A204.1 (cell line): Measurements from ENCODE around the gene NAV2.

Experiments used
- FAIRE-seq: peaks from 2 replicates; lab custom pipeline; 2012; peaks lifted over from hg19 to GRCh38; lab: Jason Lieb, UNC

NAV2 gene, protein sequence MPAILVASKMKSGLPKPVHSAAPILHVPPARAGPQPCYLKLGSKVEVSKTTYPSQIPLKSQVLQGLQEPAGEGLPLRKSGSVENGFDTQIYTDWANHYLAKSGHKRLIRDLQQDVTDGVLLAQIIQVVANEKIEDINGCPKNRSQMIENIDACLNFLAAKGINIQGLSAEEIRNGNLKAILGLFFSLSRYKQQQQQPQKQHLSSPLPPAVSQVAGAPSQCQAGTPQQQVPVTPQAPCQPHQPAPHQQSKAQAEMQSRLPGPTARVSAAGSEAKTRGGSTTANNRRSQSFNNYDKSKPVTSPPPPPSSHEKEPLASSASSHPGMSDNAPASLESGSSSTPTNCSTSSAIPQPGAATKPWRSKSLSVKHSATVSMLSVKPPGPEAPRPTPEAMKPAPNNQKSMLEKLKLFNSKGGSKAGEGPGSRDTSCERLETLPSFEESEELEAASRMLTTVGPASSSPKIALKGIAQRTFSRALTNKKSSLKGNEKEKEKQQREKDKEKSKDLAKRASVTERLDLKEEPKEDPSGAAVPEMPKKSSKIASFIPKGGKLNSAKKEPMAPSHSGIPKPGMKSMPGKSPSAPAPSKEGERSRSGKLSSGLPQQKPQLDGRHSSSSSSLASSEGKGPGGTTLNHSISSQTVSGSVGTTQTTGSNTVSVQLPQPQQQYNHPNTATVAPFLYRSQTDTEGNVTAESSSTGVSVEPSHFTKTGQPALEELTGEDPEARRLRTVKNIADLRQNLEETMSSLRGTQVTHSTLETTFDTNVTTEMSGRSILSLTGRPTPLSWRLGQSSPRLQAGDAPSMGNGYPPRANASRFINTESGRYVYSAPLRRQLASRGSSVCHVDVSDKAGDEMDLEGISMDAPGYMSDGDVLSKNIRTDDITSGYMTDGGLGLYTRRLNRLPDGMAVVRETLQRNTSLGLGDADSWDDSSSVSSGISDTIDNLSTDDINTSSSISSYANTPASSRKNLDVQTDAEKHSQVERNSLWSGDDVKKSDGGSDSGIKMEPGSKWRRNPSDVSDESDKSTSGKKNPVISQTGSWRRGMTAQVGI (N-terminal part only)

DNA sequence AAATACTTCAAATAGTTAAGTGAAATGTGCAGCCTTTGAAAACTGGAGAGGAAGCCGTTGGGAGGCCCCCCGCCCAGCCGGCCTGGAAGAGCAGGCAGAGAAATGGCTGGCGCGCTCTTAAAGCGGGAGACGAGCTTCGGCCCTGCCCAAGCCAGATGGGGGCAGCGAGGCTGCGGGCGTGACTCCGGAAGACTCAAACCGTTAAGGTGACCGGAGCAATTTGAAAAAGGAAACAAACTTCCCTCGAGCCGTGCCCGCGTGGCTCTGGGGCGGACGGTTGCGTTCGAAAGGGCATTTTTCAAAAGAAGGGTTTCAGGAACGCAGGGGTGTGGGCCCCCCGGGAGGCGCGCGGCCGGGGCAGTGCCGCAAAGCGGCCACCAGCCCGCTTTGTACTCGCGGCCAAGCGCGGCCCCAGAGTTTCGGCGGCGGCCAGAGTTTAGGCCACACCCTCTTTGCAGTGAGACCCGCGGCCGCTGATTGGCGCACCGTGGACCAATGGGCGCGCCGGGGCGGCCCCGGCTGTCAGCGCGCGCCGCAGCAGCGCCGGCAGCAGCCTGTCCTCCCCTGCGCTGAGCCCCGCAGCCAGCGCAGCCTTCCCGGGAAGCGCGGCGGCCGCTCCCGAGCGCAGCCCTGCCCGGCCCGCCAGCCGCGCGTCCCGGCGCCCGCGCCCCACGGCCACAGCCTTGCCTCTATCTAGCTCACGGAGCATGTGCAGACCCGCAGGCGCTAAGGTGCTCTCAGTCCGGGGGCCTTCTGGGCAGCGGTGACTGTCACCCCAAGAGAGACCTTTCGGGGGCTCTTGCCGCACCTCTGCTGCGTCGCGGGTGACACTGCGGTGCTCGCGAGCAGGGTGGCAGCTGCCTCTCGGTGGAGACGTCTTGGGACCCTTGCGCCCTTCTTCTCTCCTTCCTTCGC lies at the start of gene NAV2:
TSS of gene NAV2 (plus strand) at position 557 of the 915 bp plus-strand sequence. CDS start 859 bp downstream, outside the sequence.
- FAIRE-seq: no peak

DNA sequence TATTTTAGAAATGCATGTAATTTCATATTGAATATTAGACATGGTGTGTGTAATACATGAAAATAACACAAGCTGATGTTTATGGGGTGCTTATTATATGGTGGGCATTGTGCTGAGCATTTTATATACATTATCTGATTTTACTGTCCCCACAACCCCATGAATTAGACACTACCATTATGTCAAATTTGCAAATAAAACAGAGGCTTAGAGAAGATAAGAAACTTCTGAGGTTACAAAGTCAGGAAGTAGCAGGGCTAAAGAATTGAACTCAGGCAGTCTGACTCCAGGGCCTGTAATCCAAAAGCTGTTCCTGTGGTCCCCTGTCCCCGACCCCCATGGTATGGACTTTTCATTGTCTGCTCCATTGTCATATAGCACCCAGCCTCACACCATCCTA lies 49.4 kb upstream of the NAV2 start:
- FAIRE-seq: no peak

DNA sequence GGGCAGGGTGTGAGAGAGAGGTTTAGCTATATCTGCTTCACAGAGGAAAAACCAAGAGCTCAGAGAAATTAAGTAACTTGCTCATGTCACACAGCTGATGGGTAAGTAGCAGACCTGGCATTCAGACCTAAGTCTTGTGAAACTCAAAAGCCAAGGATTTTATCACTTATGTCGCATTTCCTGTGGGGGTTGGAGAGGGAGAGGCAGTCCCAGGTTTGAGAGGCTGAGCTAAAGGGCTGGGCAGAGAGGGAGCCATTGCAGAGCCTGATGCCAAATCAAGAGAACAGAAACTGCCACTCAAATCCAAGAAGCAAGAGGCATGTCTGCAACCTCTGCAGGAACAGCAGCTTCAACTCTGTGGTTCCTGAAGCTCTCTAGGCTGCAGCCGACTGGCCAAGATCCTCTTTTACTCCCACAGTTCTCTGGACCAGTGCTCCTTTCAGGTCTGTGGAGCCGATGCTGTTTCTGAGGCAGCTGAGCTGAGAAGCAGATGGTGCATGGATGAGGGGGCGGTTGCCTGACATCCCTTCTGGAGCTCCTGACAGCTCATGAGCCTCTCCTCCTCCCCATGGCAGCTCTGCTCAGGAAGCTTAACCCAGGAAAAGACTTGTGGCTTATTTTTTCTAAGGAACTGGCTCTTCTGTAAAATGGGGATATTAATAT lies 47.6 kb upstream of the NAV2 start:
- no peak for FAIRE-seq

DNA sequence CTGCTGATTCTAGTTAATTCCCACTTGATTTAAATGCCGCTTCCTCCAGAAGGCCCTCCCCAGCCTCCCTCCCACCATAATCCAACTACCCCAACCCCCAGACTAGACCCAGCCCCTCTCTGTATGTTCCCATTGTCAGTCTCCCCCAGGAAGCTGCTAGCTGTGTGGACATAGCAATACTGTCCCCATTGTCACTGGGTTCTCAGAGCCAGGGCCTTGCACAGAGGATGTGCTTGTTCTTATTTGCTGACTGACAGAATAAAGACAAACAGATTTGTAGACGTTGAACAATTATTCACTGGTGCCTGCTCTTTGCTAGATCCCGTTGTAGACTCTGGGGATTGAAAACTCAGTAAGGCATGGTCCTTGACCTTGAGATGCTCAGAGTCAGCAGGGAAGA lies 45.7 kb upstream of the NAV2 start:
- FAIRE-seq: no peak

DNA sequence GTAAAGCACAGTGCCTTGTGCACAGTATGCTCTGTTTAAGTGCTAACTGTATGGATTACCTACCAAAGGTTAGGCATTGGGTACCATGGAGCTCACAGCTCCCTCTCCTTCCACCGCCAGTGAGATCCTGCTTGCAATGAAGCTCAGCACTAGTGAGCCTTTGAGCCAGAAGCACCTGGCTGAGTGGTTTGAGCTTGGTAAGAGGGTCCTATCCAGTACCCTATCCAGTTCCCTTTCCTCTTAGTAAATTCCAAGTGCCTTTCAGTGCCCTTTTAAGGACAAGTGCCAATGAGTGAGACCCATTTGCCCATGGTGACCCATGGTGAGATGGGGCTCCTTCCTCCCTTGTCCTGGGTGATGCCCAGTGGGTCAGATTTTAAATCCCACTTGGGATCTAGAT lies 43.1 kb upstream of the NAV2 start:
- no peak for FAIRE-seq

DNA sequence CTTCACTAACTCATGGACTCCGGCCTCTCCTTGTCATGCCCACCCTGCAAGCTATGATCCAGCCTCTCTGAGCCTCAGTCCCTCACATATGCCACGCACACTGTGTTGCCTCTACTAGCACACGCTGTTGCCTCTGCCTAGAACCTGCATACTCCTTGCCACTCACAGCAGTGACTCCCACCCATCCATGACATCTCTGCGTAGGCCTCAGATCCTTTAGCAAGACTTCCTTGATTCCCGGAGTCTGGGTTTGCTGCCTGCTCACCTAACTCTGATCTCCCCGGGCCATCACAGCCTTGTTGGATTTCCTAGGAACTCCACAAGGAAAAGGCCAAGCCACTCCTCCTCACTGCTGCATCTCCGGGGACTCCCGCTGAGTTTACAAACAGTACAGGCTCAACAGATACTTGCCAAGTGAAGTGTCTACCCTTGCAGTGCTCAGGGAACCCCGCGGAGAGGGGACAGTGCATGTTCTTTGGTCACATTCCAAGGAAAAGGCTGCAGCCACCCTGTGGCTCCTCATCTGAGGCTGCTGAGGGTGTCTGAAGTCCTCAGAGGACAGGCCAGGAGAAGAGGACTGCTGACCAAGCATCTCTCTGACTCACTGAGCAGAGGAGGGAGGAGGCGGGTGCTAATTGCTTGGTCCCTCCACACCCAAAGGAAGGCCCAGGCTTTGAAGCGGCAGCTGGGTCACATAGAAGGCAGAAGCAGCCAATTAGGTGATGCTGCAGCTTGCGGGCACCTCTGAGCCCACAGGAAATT lies 42.4 kb upstream of the NAV2 start:
- no peak for FAIRE-seq

DNA sequence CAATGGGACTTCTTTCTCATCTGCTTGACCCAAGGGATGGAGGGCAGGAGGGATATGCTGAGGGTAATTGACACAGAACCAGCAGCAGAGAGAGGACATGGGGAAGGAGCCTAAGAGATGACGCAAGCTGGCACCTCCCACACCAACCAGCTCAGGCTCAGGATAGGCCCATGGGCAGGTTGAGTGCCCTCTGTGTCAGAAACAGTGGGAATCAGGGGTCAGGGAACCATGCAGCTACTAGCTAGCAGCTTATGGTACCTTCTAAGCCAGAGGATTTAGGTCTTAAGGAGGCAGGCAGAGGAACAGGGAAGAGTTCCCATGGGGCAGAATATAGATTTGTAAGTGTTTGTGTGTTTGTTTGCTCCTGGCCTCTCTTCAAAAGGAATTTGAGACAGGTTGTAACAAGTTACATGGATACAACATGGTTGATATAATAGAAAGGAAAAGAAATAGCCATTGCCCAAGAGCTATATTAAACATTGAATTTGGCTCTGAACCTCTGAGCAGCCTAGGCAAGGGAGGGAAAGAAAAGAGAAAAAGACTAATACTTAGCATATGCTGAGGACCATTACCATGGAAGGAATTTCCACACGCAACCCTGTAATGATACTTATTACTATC lies 39.9 kb upstream of the NAV2 start:
- no peak for FAIRE-seq

DNA sequence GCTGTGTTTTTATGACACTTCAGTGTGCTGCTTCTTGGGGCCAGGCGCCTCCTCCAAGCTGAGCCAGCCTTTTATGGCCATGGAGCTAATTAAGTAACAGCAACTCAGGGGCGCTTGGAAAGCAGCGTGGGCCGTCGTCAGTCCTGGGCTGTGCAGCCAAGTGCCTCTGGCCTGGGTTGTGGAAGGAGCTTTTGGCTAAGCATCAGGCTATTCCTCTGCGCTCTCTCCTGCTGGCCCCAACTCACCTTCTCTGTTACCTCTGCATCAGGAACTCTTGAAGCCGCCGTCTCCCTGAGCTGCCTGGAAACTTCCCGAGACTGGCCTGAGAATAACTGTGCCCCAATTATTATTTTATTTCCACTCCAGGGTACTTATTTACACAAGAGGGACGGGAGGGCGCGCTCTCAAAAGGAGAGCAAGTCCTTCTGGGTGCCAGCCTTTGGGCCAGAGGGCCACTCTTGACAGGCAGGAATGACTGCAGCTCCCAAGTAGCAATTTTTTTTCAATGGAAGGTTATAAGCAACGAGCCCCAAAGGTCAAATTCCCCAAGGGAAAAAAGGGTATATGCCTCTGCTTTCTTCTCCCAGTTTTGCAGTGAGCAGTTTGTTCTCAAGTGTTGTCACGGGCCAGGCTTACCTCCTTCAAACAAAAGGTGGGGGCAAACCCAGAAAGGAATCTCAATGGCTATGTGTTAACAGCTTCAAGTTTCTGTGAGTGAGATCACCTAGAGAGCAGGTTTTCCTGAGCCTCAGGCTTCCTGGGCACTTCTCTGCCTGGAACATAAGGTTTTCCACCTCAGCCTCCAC lies 38.5 kb upstream of the NAV2 start:
- FAIRE-seq: no peak

DNA sequence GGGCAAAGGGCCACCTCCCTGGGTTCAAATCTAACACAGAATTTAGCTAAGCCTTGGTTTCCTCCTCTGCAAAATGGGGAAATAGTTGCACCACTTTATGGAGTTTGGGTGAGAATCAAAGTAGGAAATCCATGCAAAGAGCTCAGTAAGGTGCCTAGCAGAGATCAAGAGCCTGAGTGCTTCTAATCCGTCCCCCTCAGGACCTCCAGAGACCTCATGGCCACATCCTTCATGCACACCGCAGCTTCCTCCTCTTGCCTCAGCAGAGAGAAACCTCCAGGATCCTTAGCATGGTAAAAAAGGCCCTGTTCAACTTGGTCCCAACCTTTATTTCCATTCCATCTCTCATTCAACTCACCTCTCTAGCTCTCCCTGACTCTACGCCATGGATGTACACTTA lies 37.8 kb upstream of the NAV2 start:
- no peak for FAIRE-seq

DNA sequence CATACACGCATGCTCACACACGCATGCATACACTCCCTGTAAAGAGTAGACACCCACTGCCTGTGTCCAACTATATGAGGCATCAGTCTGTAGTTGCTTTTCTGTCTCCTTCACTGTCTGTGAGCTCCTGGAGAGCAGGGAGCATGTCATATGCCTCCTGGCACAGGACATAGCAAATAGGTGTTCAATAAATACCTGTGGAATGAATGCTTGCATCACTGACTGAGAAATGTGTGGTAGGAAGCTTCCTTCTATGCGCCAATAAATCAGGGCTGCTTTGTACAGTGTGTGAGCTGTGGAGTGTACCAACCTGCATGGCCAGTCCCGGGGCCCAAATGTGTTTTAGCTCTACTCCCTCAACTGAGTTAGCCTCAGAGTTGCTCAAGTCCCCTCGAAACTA lies 37.2 kb upstream of the NAV2 start:
- FAIRE-seq: no peak

DNA sequence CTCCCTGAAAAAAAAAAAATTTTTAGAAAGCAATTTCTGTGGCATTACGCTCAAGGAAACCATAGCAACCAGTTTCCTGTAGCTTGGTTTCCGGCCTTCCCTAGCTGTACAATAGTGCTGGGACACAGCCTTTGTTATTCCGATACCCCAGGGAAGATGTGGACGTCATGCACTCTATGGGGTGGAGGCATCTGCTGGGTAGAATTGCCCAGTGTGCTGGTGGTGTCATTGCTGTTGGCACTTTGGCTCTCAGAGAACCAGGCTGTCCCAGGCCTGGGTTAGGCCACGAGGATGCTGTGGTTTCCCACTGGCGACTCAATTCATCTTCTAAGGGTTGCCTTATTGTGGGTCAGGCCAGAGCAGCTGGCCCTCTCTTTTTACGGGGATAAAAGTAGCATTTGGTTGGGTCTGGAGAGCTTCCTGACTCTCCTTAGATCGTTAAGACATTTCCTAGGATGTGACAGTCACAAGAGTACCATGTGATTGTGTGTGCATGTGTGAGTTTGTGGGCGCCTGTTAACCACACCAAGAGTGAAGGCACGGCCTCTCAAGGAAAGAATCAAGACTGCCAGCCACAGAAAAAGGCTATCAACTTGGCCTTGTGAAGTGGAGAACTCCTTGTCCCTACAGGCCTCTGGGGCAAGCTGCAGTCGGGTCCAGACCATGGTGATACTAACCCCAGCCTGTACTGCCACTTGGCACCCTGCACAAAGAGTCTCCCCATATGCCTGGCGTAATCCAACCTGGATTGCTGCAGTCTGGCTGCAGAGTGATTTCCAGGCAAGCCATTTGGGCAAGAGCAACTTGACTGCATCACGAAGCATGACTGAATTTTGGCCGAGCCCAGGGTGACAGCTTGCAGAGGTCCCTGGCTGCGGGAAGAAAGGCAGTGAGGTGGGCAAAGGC lies 35.9 kb upstream of the NAV2 start:
- no peak for FAIRE-seq

DNA sequence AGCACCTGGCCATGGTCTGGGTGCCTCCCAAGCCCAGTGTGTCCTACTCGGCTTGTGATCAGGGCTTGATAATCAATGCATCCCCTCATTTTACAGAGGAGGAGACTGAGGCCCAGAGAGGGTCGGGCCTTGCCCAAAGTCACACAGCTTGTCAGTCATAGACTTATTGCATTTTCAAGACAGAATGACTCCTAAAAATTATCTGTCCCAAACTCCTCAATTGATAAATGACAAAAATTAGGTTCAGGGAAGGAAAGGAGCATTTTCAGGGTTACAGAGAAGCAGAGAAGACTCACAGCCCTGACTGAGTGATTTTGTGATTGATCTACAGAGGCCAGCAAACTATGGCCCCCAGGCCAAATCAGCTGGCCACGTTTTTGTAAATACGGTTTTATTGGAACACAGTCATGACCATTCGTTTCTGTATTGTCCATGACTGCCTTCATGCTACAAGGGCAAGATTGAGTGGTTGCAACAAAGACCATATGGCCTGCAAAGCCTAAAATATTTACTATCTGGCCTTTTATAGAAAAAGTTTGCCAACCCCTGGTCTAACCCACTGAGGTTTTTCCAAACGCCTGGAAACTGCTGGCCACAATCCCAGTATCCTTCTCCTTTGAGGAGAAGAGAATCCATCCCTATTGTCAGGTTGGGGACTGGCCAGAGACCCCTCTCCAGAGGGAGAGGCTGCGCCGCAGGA lies 35.1 kb upstream of the NAV2 start:
- no peak for FAIRE-seq

DNA sequence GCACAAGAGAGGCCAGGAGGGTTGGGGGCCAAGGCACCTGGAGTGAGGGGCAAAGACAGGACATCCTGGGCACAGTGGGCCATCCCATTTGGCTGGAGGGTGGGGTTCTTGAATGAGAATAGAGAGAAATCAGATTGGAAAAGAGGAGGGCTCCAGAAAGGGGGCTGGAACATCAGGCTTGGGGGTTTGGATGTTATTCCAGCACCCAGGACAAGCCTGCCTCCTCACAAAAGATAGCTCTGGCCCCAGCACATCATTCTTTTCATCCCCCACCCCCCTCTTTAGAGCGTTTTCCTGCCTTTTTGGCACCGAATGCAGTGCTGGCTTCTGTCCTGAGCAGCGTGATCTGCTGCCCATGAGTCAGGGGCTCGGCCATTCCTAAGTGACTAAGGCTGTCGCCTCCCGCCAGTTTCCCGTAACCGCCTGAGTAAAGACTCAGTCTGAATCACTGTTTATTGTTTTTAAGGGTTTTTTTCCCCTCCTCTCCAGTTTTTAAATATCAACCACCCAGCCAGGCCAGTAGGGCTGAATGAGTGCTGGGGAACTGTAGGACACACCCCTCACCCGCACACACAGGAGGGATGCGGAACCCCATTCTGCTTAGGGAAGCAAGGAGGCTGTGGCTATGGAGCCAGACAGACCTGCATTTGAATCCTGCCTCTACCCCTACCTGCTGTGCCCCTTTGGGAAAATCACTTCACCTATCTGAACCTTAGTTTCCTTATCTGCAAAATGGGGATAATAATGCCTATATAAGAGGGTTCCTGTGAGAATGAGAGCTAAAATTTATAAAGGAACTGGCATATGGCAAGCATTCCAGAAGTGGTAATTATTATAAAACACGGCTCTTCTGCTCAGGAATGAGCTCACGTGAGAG lies 32.4 kb upstream of the NAV2 start:
- FAIRE-seq: no peak

DNA sequence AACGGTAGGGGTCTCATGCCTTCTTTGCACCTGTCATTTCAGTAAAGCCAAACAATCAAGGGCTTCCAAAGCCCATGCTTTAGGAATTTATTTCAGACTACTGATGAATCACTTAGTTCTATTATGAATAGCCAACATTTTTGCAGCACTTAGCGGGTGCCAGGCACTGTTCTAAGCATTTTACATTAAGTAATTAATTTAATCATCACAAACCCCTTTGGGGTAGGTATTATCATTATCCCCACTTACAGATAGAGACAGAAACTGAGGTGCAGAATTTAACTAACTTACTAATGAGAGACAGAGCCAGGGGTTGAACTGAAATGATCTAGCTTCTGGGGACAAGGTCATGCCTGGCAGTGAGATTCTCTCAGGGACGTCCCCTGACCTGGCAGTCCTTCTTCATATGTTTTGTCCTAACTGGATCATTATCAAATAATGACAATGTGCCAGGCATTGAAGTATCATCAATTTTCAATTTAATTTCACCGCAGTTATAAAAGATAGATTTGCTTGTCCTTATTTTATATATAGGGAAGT lies 31.7 kb upstream of the NAV2 start:
- no peak for FAIRE-seq

DNA sequence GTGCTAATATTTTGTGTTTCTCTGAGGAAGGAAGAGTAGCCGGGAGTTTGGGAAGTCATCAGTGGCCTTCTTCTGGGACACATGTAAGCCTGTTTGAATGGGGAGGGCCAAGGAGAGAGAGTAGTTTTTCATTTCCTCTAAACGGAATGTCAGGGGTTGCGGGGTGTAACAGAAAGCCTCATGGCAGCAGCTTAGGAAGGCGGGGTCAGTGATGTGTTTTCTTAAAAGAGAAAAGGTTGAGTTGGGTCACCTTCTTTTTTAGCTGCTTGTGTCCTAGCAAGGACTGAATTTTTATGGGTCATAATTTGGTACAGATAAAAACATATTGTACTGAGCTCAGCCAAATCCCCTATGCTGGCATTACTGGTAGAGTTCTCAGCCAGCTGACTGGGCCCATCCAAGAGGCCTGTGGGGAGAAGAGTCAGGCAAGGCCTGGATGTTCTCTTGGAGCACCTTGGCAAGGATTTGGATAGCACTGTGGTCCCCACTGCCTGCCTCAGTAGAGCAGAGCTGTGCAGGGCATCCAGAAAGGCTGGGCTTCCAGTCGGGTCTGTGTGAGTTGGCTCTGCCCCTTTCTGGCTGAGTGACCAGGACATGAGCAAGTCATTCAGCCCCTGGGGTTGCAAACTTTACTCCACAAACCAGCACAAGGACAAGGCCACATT lies 29.4 kb upstream of the NAV2 start:
- no peak for FAIRE-seq
